Measurements from ENCODE around the gene GSAP. TPM values are rescaled to one million over a fixed set of nuclear protein-coding genes. Genes with fewer than 3 reads are reported as not detected.
A peak's percentile ranks its signal among the peaks of the same experiment; 100 is the strongest.
"Not testable (repeated sequence)": the region's sequence is repeated elsewhere in the genome, so short reads cannot be mapped to it uniquely, and the experiment has no call there.

Gene GSAP
- total and polyA plus RNA-seq, 2 of the 4 experiments (the other 2 are of a cell fraction): 1.6 to 1.8 TPM

DNA sequence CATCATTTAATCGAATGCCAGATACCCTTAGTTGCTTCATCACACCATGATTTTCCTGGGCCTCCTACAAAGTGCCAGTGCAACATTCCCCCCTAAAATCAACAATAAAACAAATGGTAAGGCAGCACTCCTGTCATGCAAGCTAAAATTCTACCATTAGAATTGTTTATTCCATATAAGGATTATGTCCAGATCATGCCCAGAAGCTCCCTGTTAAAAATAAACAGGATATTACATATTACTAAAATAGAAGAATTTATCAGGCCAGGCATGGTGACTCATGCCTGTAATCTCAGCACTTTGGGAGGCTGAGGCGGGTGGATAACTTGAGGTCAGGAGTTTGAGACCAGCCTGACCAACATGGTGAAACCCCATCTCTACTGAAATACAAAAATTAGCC, 140.5 kb downstream of the GSAP start:
- Histone ChIP-seq H3K18ac (ENCODE audit: low read depth, low read length) (peak overlapping the region; percentile 83), H3K14ac (replicated peaks; ENCODE audit: low read depth, low read length) (peak overlapping the region; percentile 65), H2BK5ac (ENCODE audit: low read depth, low read length, poor library complexity, severe bottlenecking) (peak overlapping the region; percentile 92), H2BK120ac (ENCODE audit: low read depth, low read length) (peak overlapping the region; percentile 90), H3K27ac (ENCODE audit: insufficient read depth, low read length) (peak overlapping the region; percentile 97), H3K4ac (ENCODE audit: low read depth, low read length) (peak overlapping the region; percentile 94), H4K5ac (ENCODE audit: low read depth, low read length) (peak overlapping the region; percentile 70), H3K4me2 (ENCODE audit: low read depth, low read length) (peak overlapping the region; percentile 16; the same call in 1 of the 2 replicates), H3K56ac (ENCODE audit: extremely low read depth, insufficient read depth, low read length) (peak overlapping the region; percentile 76; the same call in 1 of the 2 replicates), H3K23ac (ENCODE audit: low read depth, low read length) (peak overlapping the region; percentile 93), H4K8ac (ENCODE audit: low read depth in 2 of 2, low read length in 2 of 2) (peak overlapping the region; percentile 7 to 94; a peak in 3 of 4 replicates), H2AFZ (replicated peaks; ENCODE audit: low read length, poor library complexity) (peak overlapping the region; percentile 49), H2BK20ac (ENCODE audit: low read depth, low read length) (peak overlapping the region; percentile 98), H2BK15ac (ENCODE audit: low read depth, low read length) (peak overlapping the region; percentile 30; the same call in 1 of the 3 replicates), H4K91ac (ENCODE audit: insufficient read depth, low read depth, low read length) (peak overlapping the region; percentile 77), H2AK5ac (ENCODE audit: low read depth, low read length) (peak overlapping the region; percentile 52)
- H3K36me3 ChIP-seq (ENCODE audit: control insufficient read depth, insufficient read depth, low read length); H3K9me3 ChIP-seq (ENCODE audit: control insufficient read depth, insufficient read depth, low read length); H3K4me3 ChIP-seq (ENCODE audit: insufficient read depth, low read depth, low read length); BruUV-seq (replicated peaks); H3K27me3 ChIP-seq (ENCODE audit: control insufficient read depth, insufficient read depth, low read length); dilution Hi-C loops (cut with HindIII; ENCODE audit: low sequenced_read_pairs, unreplicated experiment); H3K79me1 ChIP-seq (ENCODE audit: low read depth in 1 of 2, low read length in 2 of 2); H3K9ac ChIP-seq (ENCODE audit: low read depth, low read length); H3K4me1 ChIP-seq (ENCODE audit: control insufficient read depth, insufficient read depth, low read length); H4K20me1 ChIP-seq (ENCODE audit: insufficient read depth, low read length); POLR2A ChIA-PET (ENCODE audit: unreplicated experiment); intact Hi-C loops (cut with micrococcal nuclease); in situ Hi-C loops (cut with MboI; ENCODE audit: low sequenced_read_pairs); H3K9me1 ChIP-seq (ENCODE audit: insufficient read depth, low read length); H2AK9ac ChIP-seq (replicated peaks; ENCODE audit: low read depth, low read length, poor library complexity): not testable (repeated sequence)
- TF ChIP-seq CEBPB (IDR thresholded peaks at IDR 0.05; ENCODE audit: low read depth, low read length): peak; percentile 48; the same call in 1 of the 2 replicates
- TF ChIP-seq FOS (IDR thresholded peaks at IDR 0.05; ENCODE audit: low read depth, low read length): peak; percentile 64
- peak; percentile 59 for TF ChIP-seq RCOR1 (IDR thresholded peaks at IDR 0.05; ENCODE audit: insufficient replicate concordance, low read length)
- ATAC-seq (ENCODE audit: low read depth) (peak; percentile 88), DNase-seq (peak; percentile 89)
- WGBS, 2 experiments (ENCODE audit: extremely low coverage in 2 of 2, insufficient read length in 1 of 2): no CpG with 5 or more reads among the region's 2 CpGs
- CTCF ChIA-PET: interaction anchor here (0.9 to 1.3 kb wide), 3 partner anchors 20 to 40 kb away, joined by 3 to 6 read pairs (median 3); no protein-coding TSS in a partner anchor

Data from IMR-90 (cell line).